SH-SY5Y (cell line): Measurements from ENCODE around the gene PAX3.

Source experiments
- GATA2 ChIP-seq: IDR thresholded peaks from 2 replicates; pipeline ENCODE4 v1.6.1; 2011; ENCODE audit warnings: mild to moderate bottlenecking, low read depth, low read length
- GATA3 ChIP-seq: IDR thresholded peaks from 2 replicates; pipeline ENCODE4 v1.6.1; 2011; ENCODE audit warnings: low read depth, mild to moderate bottlenecking, low read length, moderate library complexity

DNA sequence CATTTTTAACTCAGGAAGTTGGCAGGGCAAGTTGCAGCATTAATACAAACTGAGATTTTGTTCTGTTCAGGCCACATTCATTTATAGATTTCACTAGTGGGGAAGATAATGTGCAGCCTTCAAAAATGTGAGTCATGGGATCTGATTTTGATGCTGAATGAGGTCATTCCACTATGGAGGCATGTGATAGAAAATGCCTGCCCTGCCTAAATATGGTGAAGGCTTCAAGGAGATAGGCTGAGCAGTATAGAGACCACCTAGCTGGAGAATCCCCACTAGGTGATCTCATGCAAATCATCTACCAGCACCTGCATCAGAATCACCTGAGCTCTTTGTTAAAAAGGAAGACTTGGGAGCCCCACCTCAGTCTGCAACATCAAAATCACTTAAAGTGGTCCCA lies 43.7 kb downstream of the PAX3 start:
- no peak for TF ChIP-seq GATA2
- no peak for TF ChIP-seq GATA3
